GM21423 (cell line): Measurements from ENCODE around the gene IKBKE.
"Not testable (repeated sequence)": the region's sequence is repeated elsewhere in the genome, so short reads cannot be mapped to it uniquely, and the experiment has no call there.

Experiments
- ATAC-seq: cut with Tn5 transposase; IDR thresholded peaks from one replicate; pipeline ENCODE4 v1.9.1; 2021; ENCODE audit warnings: mild to moderate bottlenecking, moderate library complexity; ENCODE audit not compliant: unreplicated experiment

The IKBKE gene

GRCh38 chr1:206472454-206472853 lies 2.2 kb downstream of the IKBKE start:
- no peak for ATAC-seq

- no peak for ATAC-seq
Measured at GRCh38 chr1:206472886-206473285, 2.6 kb downstream of the IKBKE start.

GRCh38 chr1:206476058-206476457 lies 5.8 kb downstream of the IKBKE start:
- no peak for ATAC-seq

GRCh38 chr1:206476591-206476990 lies 6.3 kb downstream of the IKBKE start:
- no peak for ATAC-seq

- ATAC-seq = no peak
Measured at GRCh38 chr1:206477110-206477509, 6.8 kb downstream of the IKBKE start.

DNA sequence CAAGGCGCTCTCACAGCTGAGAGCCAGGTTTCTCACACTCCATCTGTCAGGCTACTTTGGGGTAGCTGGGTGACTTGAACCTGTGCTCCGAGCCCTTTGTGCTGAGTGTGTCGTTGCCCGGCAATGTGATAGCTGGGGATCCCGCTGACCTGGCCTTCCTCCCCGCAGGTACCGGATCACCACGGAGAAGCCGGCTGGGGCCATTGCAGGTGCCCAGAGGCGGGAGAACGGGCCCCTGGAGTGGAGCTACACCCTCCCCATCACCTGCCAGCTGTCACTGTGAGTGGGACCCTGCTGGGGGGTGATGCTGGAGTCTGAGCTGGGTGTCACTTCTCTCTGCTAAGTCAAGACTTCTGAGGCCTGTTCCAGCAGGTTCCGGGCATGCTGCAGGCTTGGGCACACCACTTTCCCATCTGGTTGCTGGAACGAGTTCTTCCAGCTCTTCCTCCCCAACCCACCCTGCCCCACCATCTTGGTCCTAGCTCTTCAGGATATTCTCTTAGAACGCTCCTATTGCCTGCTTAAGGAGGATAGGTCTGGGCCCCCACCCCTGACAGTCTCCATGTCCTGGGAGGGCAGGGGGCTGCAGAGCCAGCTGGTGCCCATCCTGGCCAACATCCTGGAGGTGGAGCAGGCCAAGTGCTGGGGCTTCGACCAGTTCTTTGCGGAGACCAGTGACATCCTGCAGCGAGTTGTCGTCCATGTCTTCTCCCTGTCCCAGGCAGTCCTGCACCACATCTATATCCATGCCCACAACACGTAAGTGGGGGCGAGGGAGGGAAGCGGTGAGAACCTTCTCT lies 7.5 kb downstream of the IKBKE start:
- ATAC-seq = no peak

- ATAC-seq = no peak
Measured at GRCh38 chr1:206478746-206479145, 8.5 kb downstream of the IKBKE start.

- ATAC-seq = no peak
Measured at GRCh38 chr1:206479183-206480125, 9.2 kb downstream of the IKBKE start.

GRCh38 chr1:206480211-206480610 lies 9.9 kb downstream of the IKBKE start:
- ATAC-seq = no peak

GRCh38 chr1:206482611-206483010 lies 12.3 kb downstream of the IKBKE start:
- no peak for ATAC-seq

DNA sequence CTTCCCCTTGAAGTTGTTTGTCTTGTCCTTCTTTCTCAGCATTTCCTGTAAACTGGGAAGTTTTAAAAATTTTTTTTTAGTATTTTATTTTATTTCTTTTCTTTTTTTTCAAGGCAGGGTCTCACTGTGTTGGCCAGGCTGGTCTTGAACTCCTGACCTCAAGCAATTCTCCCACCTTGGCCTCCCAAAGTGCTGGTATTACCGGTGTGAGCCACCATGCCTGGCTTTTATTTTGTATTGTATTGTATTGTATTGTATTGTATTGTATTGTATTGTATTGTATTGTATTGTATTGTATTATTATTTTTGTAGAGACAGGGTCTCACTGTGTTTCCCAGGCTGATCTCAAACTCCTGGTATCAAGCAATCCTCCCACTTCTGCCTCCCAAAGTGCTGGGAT lies 13.6 kb downstream of the IKBKE start:
- not testable (repeated sequence) for ATAC-seq

- ATAC-seq = no peak
Measured at GRCh38 chr1:206484901-206485300, 14.6 kb downstream of the IKBKE start.

DNA sequence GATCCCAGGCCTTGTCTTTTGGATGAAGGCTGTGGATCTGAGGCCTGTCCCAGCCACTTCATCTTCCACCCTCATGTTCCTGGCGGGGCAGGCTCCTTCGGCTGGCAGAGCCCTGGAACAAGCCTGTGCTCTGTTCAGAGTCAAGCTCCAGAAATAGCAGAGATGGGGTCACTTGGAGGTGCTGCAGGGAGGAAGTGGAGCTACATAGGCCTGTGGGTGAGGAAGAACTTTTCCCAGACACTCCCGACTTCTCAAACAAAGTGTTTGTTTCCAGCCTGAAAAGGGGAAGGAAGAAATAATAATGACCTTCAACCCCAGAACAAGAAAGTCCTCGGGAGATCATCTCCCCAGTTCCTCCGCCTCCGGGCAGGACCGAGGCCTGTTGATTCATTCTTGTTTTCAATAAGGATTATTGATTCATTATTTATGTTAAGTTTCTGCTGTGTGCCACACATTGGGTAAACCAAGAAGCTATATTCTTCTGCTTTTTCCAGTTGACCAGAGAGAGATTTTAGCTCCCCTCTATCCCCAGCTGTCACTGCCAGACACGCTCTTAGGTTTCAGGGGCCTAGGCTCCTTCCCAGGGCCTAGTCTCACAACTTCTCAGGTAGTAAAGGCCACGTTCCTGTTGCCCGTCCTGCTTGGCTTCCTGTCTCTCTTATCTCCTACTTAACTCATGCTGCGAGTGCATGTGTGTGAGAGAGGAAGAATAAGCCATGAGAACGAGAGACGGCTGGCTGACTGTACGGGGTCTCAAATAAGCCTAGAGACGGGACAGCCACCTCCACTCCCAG lies 16.9 kb downstream of the IKBKE start:
- ATAC-seq = no peak

DNA sequence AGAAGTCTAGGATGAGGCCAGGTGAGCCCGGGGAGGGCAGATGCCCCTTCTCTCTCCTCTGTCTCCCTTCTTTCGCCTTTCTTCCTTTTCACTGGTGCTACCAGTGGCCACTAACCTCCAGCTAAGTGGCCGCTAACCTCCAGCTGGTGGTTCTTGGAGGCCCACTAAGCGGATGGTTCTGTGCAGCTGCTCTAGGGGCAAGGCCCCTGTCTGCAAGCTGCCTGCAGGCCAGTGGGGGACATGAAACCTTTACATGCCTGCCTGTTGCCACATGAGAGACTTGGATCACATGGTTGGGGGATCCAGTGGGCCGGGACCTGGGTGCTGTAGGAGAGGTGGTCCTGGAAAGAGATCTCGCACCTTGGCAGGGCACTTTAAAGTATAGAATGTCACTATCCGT lies 17.7 kb downstream of the IKBKE start:
- ATAC-seq = no peak

DNA sequence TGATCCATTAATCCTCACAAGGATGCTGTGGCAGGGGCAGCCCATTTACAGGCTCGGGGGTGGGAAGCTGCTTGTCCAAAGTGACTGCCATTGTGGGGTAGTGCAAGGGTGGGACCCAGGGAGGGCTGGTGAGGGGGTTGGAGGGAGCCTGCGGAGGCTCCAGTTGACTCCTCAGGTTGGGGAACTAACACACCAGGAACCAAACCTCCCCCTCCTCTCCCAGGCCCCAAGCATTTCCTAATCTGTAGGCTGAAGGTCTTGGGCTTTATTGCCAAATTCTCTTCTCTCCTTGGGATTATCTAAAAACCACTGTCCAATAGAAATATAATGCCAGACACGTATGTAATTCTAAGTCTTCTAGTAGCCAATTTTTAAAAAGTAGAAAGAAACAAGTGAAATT lies 18.2 kb downstream of the IKBKE start:
- no peak for ATAC-seq

DNA sequence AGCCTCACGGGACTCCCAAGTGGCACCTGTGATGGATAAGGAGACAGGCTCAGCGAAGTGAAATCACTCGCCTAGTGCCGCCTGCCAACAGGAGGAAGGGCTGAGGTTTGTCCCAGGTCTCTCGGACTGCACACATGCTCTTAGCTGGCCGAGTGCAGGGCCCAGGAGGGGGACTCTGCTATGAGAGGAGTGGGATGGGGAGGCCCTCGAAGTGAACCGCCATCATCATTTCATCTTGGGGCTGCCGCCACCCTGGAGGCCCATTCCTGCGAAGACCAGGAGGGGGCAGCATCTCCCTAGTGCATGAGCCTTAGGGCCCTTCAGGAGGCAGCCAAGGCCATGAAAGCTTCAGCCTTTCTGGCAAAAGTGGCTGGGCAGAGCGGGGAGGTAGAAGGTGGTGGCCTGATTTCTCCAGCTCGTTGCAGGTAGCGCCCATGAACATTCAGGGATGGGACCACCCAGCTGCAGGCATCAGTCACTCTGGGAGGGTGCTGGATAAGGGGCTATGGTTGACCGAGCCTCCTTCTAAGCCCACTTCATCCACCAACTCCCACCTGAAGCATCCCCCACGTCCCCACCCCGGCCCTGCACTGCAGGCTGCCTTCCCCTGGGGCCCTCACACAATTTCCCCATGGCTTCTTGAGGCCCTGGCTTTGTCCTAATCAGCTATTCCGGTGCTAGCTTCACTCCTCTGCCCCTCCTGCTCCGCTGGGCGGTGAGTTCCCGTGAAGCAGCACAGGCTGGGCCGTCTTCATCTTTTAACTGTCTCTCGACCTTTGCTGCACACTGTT lies 19.9 kb downstream of the IKBKE start:
- ATAC-seq = peak; percentile 54

DNA sequence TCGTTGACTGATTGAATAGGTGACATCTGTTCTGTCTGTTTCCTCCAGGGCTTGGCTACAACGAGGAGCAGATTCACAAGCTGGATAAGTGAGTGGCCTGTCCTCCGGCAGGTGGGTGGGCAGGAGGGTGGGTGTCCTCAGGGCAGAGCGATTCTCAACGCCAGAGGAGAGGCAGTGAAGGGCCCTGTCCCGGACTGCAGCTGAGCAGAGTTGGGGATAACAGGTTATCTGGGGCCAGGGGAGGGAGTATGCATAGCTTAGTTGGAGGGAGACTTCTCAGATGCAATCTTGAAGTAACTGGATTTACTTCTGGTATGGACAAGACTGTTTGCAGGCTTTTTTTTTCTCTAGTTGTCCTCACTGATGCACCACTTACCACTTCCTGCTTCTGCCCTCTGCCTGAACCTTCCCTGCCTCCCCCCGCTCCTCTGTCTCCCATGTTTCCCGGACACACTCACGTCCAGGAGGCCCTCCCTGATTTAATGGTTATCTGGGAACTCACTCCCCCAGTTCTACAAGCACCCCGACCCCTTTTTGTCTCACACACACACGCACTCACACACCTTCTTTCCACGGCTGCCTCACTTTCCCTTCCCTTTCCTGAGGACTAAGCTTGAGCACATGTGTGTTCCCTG lies 20.6 kb downstream of the IKBKE start:
- ATAC-seq = no peak

DNA sequence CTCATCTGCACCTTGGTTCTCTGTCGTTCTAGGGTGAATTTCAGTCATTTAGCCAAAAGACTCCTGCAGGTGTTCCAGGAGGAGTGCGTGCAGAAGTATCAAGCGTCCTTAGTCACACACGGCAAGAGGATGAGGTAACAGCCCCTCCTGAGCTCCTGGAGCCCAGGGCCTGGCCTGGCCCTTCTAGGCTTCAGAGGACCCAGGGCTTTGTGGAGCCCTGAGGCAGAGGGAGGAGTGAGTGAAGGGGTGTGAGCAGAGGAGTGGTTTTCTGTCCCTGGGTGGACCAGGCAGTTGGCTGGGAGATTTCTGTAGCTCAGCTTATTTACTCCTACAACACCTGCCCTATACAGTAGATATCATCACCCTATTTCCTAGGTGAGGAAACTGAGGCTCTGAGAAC lies 21.3 kb downstream of the IKBKE start:
- no peak for ATAC-seq

DNA sequence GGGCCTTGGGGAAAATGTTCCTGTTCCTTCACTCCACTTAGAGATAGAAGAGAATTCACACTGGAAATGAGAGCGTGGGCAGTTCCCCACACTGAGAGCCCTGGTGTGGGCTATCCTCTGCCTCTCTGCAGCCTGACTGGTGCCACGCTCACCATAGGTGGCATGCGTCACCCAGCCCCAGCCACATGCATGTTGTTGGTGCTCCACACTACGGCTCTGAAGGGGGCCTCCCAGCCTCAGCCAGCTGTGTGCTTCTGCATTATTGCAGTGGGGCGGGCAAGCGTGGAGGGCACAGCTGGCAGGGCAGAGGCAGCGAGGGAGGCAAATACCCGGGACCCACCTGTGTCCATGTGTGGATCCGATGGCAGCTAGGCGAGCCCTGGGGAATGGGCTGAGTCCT lies 22.3 kb downstream of the IKBKE start:
- ATAC-seq = no peak

GRCh38 chr1:206493279-206493678 lies 23.0 kb downstream of the IKBKE start:
- no peak for ATAC-seq
